ENCODE results near the gene ATXN1. TPM values are rescaled to one million over a fixed set of nuclear protein-coding genes. Genes with fewer than 3 reads are reported as not detected.

Gene ATXN1
- total and polyA plus RNA-seq, 2 of the 13 experiments (the other 11 are each of a cell fraction or from before 2014, with no cell fraction given): 20.7 to 39.5 TPM

GRCh38 chr6:16512544-16513290 is 248.5 kb downstream of the ATXN1 start:
- no peak for TF ChIP-seq ZNF547 (CRISPR knock-in tag; IDR thresholded peaks at IDR 0.05)
- DNase-seq (ENCODE audit: low spot score): no peak
- no peak overlapping the region for H2AFZ ChIP-seq (ENCODE audit: low read length)
- BruUV-seq (replicated peaks): no TSS peak
- no peaks in the 10 kb centered on the region for H3K27me3 ChIP-seq (ENCODE audit: control insufficient read depth in 1 of 2, insufficient read depth in 2 of 2, low read length in 2 of 2)
- no peak for FAIRE-seq
- H3K9ac ChIP-seq (ENCODE audit: insufficient read depth, low read depth, low read length): no peak overlapping the region
- POLR2A ChIA-PET: interaction anchor here (1.6 kb wide), 1 partner anchor 249 kb away, joined by 3 read pairs; the partner anchor contains the start of gene ATXN1
- no peak for ATAC-seq
- H4K20me1 ChIP-seq (ENCODE audit: insufficient read depth, low read length): peaks cover 6% of the 10 kb centered on the region; the same call in 1 of the 2 replicates
- no peaks in the 10 kb centered on the region for H3K9me3 ChIP-seq (ENCODE audit: low read length)
- H3K4me2 ChIP-seq (ENCODE audit: low read depth, low read length): no peak overlapping the region
- in situ Hi-C loops (cut with HindIII; ENCODE audit: extremely low pct_ligation_motif_present, low pct_unique_long_range_greater_than_20kb) (loop anchor here (5.0 to 25.0 kb wide), 2 partner anchors 250 to 450 kb away; partner anchors contain the start of gene ATXN1), intact Hi-C loops (cut with micrococcal nuclease; ENCODE audit: unreplicated experiment) (no loop called here)
- CTCF ChIA-PET (ENCODE audit: low intra/inter-chr PET ratio, low total read pairs): no interaction called here
- H3K79me2 ChIP-seq (ENCODE audit: insufficient read depth, low read length): no peaks in the 10 kb centered on the region
- peaks cover 1 to 19% of the 10 kb centered on the region in 2 experiments; a peak in 3 of 5 replicates for H3K36me3 ChIP-seq (replicated peaks in 1 of 2; ENCODE audit: control insufficient read depth in 1 of 2, insufficient read depth in 2 of 2, low read length in 2 of 2)
- WGBS (ENCODE audit: low lambda C conversion rate): 93% methylated on average over 6 of the region's 6 CpGs
- H3K4me1 ChIP-seq (ENCODE audit: insufficient read depth, low read length): peaks cover 13% of the 10 kb centered on the region
- H3K27ac ChIP-seq (ENCODE audit: extremely low read length, insufficient read depth, low read length): no peak overlapping the region
- no peak overlapping the region for H3K4me3 ChIP-seq (replicated peaks in 1 of 3; ENCODE audit: insufficient read depth in 1 of 3, low read depth in 2 of 3, low read length in 3 of 3)

- in situ Hi-C loops (cut with HindIII; ENCODE audit: extremely low pct_ligation_motif_present, low pct_unique_long_range_greater_than_20kb) (loop anchor here (5.0 to 25.0 kb wide), 2 partner anchors 250 to 450 kb away; partner anchors contain the start of gene ATXN1), intact Hi-C loops (cut with micrococcal nuclease; ENCODE audit: unreplicated experiment) (loop anchor here (1.0 to 2.0 kb wide), 3 partner anchors 77 to 259 kb away; no protein-coding TSS in a partner anchor)
- no peak overlapping the region for H3K4me3 ChIP-seq (replicated peaks in 1 of 3; ENCODE audit: insufficient read depth in 1 of 3, low read depth in 2 of 3, low read length in 3 of 3)
- ChIA-PET CTCF (ENCODE audit: low intra/inter-chr PET ratio, low total read pairs) (interaction anchor here (1.3 to 2.2 kb wide), 2 partner anchors 251 to 259 kb away, joined by 5 to 10 read pairs; no protein-coding TSS in a partner anchor), POLR2A (interaction anchor here (1.6 kb wide), 1 partner anchor 250 kb away, joined by 3 read pairs; the partner anchor contains the start of gene ATXN1)
- no TSS peak for BruUV-seq (replicated peaks)
- H3K9me3 ChIP-seq (ENCODE audit: low read length): no peaks in the 10 kb centered on the region
- H3K4me1 ChIP-seq (ENCODE audit: insufficient read depth, low read length): peaks cover 13% of the 10 kb centered on the region
- no peak overlapping the region for H2AFZ ChIP-seq (ENCODE audit: low read length)
- no peak for FAIRE-seq
- H3K36me3 ChIP-seq (replicated peaks in 1 of 2; ENCODE audit: control insufficient read depth in 1 of 2, insufficient read depth in 2 of 2, low read length in 2 of 2): peaks cover 1 to 16% of the 10 kb centered on the region in 2 experiments; a peak in 3 of 5 replicates
- no peak overlapping the region for H3K4me2 ChIP-seq (ENCODE audit: low read depth, low read length)
- H4K20me1 ChIP-seq (ENCODE audit: insufficient read depth, low read length): 0 out of 2 replicates have a peak, but pooled peaks cover 6% of the 10 kb centered on the region
- no peak overlapping the region for H3K9ac ChIP-seq (ENCODE audit: insufficient read depth, low read depth, low read length)
- H3K27ac ChIP-seq (ENCODE audit: extremely low read length, insufficient read depth, low read length): no peak overlapping the region
- ATAC-seq: no peak
- no peaks in the 10 kb centered on the region for H3K27me3 ChIP-seq (ENCODE audit: control insufficient read depth in 1 of 2, insufficient read depth in 2 of 2, low read length in 2 of 2)
- H3K79me2 ChIP-seq (ENCODE audit: insufficient read depth, low read length): no peaks in the 10 kb centered on the region
- WGBS (ENCODE audit: low lambda C conversion rate): 94% methylated on average over 9 of the region's 10 CpGs
- TF ChIP-seq ZFP91 (CRISPR knock-in tag; IDR thresholded peaks at IDR 0.05; ENCODE audit: borderline replicate concordance) (no peak), AGO2 (optimal IDR thresholded peaks at IDR 0.05; ENCODE audit: low read depth, low read length) (no peak), ZNF746 (CRISPR knock-in tag; IDR thresholded peaks at IDR 0.05) (no peak)
- DNase-seq (ENCODE audit: low spot score): no peak
These were observed 249.4 kb downstream of the ATXN1 start for GRCh38 chr6:16511723-16512489.
